Activated T-cell treated with anti-CD3 and anti-CD28 coated beads for 24 hours (primary cell): ENCODE measurements around the gene CYP26A1.
A peak's percentile ranks its signal among the peaks of the same experiment; 100 is the strongest.
"Not testable (repeated sequence)": the region's sequence is repeated elsewhere in the genome, so short reads cannot be mapped to it uniquely, and the experiment has no call there.

ENCODE experiments used
- DNase-seq: peaks from one replicate; pipeline ENCODE4 v3.0.0-alpha.2; 2020; ENCODE audit warnings: low read depth

The CYP26A1 gene

GRCh38 chr10:93080350-93081046 lies 6.8 kb downstream of the CYP26A1 start:
- DNase-seq = peak; percentile 36

- no peak for DNase-seq
These were observed 7.6 kb downstream of the CYP26A1 start for GRCh38 chr10:93081318-93081717.

GRCh38 chr10:93081834-93082233 lies 8.1 kb downstream of the CYP26A1 start:
- DNase-seq = no peak

GRCh38 chr10:93083743-93084539 lies 10.2 kb downstream of the CYP26A1 start:
- DNase-seq = no peak

GRCh38 chr10:93085272-93085859 lies 11.7 kb downstream of the CYP26A1 start:
- no peak for DNase-seq

GRCh38 chr10:93086289-93086688 lies 12.6 kb downstream of the CYP26A1 start:
- no peak for DNase-seq

GRCh38 chr10:93087846-93088245 lies 14.2 kb downstream of the CYP26A1 start:
- DNase-seq = no peak

- no peak for DNase-seq
These were observed 14.8 kb downstream of the CYP26A1 start for GRCh38 chr10:93088466-93088865.

- DNase-seq = no peak
These were observed 16.9 kb downstream of the CYP26A1 start for GRCh38 chr10:93090619-93091018.

- DNase-seq = no peak
These were observed 18.3 kb downstream of the CYP26A1 start for GRCh38 chr10:93091960-93092359.

GRCh38 chr10:93095225-93095624 lies 21.5 kb downstream of the CYP26A1 start:
- no peak for DNase-seq

GRCh38 chr10:93096901-93097300 lies 23.2 kb downstream of the CYP26A1 start:
- DNase-seq = no peak

GRCh38 chr10:93097386-93097785 lies 23.7 kb downstream of the CYP26A1 start:
- DNase-seq = no peak

GRCh38 chr10:93098816-93099215 lies 25.1 kb downstream of the CYP26A1 start:
- DNase-seq = no peak

GRCh38 chr10:93099670-93100069 lies 26.0 kb downstream of the CYP26A1 start:
- DNase-seq = no peak

GRCh38 chr10:93101148-93101547 lies 27.5 kb downstream of the CYP26A1 start:
- DNase-seq = not testable (repeated sequence)

- no peak for DNase-seq
These were observed 30.3 kb downstream of the CYP26A1 start for GRCh38 chr10:93103953-93104352.

- DNase-seq = no peak
These were observed 33.0 kb downstream of the CYP26A1 start for GRCh38 chr10:93106631-93107072.

- no peak for DNase-seq
These were observed 36.9 kb downstream of the CYP26A1 start for GRCh38 chr10:93110472-93111146.

- DNase-seq = no peak
These were observed 39.3 kb downstream of the CYP26A1 start for GRCh38 chr10:93113042-93113441.

GRCh38 chr10:93115661-93116383 lies 42.1 kb downstream of the CYP26A1 start:
- DNase-seq = peak; percentile 65

GRCh38 chr10:93121311-93121710 lies 47.6 kb downstream of the CYP26A1 start:
- no peak for DNase-seq
